Activated CD4-positive, alpha-beta T cell treated with anti-CD3 and anti-CD28 coated beads, Interleukin-2, Interleukin-4, amounts not matched to agents 100 ng/mL and 50 ng/mL, durations not matched to agents 16 hours and 8 hours (primary cell): ENCODE data around the gene OR2L8.
A peak's percentile ranks its signal among the peaks of the same experiment; 100 is the strongest.

Source experiments
- DNase-seq: peaks from one replicate; pipeline ENCODE4 v3.0.0-alpha.2; 2020; ENCODE audit warnings: low spot score

OR2L8 gene, protein sequence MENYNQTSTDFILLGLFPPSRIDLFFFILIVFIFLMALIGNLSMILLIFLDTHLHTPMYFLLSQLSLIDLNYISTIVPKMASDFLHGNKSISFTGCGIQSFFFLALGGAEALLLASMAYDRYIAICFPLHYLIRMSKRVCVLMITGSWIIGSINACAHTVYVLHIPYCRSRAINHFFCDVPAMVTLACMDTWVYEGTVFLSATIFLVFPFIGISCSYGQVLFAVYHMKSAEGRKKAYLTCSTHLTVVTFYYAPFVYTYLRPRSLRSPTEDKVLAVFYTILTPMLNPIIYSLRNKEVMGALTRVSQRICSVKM

DNA sequence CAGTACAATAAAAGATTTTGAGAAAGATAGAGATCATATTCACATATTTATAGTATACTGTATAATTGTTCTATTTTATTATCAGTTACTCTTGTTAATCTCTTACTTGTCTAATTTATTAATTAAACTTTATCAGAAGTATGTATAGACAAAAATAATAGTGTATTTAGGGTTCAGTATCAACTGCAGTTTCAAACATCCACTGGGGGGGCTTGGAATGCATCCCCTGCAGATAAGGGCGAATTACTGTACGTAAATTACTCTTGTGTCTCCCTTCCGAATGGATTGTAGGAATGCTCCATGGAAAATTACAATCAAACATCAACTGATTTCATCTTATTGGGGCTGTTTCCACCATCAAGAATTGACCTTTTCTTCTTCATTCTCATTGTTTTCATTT lies at the start of gene OR2L8:
Gene OR2L8, plus strand, starts transcription at position 301 of the 400 bp plus-strand sequence. Its CDS starts 0 bp downstream, at position 301.
- no peak for DNase-seq

- DNase-seq, result no peak
Measured at GRCh38 chr1:247904122-247904521, 44.5 kb upstream of the OR2L8 start.

- DNase-seq, result no peak
Measured at GRCh38 chr1:247905181-247905580, 43.5 kb upstream of the OR2L8 start.

GRCh38 chr1:247905910-247906503 lies 42.7 kb upstream of the OR2L8 start:
- no peak for DNase-seq

DNA sequence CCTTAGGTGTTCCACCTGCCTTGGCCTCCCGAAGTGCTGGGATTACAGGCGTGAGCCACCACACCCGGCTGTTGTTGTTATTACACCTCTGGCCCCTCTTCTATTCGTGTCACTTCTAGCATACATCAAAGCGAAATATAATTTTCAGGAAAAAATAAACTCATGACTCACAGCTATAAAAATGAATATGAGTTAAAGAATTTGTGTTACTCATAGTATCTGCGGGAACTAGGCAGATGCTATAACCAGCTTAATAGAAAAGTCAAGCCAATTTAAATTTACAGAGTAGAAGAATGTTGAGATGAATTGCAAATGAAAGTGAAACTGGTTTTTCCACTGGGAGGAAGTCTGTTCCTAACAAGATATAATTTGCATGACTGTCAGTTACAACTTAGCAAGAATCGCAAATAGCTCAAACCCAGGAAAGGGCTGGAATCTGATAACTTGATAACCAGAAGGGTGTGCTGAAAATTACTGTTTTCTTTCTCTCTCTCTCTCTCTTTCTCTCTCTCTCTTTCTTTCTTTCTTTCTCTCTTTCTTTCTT lies 42.1 kb upstream of the OR2L8 start:
- DNase-seq, result peak; percentile 9

GRCh38 chr1:247908766-247909165 lies 39.9 kb upstream of the OR2L8 start:
- no peak for DNase-seq

DNA sequence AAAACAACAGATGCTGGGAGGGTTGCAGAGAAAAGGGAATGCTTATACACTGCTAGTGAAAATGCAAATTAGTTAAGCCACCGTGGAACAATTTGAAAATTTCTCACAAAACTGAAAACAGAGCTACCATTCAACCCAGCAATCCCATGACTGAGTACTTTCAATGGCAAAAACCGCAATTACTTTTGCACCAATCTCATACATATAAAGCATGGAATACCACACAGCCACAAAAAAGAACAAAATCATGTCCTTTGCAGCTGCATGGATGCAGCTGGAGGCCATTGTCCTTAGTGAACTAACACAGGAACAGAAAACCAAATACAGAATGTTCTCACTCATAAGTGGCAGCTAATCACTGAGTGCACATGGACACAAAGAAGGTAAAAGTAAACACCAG lies 34.9 kb upstream of the OR2L8 start:
- no peak for DNase-seq

GRCh38 chr1:247914941-247915662 lies 33.6 kb upstream of the OR2L8 start:
- no peak for DNase-seq

DNA sequence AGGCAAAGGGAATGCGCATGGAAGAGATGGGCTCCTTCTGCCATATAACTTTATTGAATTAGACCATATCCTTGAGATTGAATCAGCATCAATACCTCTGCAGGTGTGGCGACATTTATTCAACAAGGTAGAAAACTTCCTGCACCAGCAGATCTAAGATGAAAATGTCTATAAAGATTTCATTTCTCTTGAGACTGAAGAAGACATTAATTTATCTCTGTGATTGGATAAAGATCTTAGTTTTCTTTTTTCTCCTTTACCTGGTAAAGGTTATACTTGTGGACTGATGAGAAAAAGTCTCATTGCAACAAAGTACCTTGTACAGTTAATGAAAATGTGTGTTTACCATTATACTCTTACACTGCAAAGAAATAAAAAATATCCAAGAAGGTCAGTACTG lies 28.7 kb upstream of the OR2L8 start, which contains the start of gene OR2T8:
Gene OR2T8, plus strand, starts transcription at position 301 of the 400 bp plus-strand sequence. CDS start 766 bp downstream, outside the sequence.
- no peak for DNase-seq

DNA sequence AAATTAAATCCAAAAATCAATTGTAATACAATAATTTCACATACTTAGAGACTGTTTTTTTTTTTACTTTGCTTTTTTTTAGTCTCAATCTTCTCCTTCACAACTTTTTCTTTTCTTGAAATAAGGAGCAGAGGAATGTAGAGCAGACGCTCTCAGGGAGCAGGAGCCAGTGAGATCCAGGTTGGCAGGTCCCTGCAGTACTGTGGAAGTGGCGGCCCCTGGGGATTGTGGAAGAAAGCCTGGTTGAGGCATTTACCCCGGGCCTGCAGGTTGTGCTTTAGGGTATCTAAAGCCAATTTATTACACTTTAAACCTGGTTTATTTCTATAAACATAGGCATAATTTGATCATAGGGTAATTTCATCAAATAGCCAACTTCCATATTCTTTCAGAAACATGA lies 24.7 kb upstream of the OR2L8 start:
- DNase-seq, result no peak

- DNase-seq, result no peak
Measured at GRCh38 chr1:247924868-247925267, 23.8 kb upstream of the OR2L8 start, which contains the start of gene OR2AJ1. TSS of gene OR2AJ1 (plus strand) at chr1:247924889. CDS start at chr1:247933769, 8,880 bp downstream.

DNA sequence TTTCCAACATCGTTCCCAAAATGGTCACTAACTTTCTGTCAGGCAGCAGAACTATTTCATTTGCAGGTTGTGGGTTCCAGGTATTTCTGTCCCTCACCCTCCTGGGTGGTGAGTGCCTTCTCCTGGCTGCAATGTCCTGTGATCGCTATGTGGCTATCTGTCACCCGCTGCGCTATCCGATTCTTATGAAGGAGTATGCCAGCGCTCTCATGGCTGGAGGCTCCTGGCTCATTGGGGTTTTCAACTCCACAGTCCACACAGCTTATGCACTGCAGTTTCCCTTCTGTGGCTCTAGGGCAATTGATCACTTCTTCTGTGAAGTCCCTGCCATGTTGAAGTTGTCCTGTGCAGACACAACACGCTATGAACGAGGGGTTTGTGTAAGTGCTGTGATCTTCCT lies 14.7 kb upstream of the OR2L8 start:
- no peak for DNase-seq

- DNase-seq, result no peak
Measured at GRCh38 chr1:247935781-247936180, 12.9 kb upstream of the OR2L8 start.

DNA sequence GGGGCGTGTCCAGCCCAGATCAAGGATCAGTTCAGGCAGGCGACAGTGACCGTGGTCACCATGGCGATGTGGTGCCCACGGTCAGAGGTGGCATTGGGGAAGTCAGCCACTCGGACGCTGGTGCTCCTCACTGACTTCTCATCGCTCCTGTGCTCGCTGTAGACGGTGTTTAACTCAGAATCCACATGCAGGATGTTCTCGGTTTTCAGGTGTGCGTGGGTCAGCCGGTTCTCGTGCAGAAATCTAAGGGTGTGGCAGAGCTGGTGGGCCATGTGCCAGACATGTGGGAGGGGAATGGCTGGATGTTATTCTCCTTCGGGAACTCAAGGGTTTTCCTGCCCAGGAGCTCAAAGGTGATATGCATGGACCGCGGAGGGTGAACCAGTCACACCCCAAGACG lies 12.2 kb upstream of the OR2L8 start:
- DNase-seq, result no peak

- peak; percentile 95 for DNase-seq
Measured at GRCh38 chr1:247936965-247937734, 11.5 kb upstream of the OR2L8 start.

- DNase-seq, result no peak
Measured at GRCh38 chr1:247942624-247943023, 6.0 kb upstream of the OR2L8 start.

DNA sequence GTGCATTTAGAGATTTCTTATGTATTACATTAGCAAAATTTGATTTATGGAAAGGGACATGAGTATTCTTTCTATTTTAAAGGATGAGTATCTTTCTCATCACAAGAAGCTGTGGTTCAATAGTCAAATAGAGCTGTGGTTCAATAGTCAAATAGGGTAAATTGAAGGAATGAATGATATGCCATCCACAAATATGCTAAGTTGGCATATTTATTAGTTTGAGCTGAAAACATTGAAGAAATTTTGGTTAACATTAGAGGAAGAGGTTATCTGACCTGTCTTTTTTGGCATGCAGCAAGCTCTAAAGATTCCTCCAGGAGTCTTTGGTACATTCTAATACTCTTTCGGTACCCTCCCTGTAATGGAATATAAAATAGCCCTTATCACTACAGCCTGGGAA lies 4.8 kb downstream of the OR2L8 start:
- no peak for DNase-seq

DNA sequence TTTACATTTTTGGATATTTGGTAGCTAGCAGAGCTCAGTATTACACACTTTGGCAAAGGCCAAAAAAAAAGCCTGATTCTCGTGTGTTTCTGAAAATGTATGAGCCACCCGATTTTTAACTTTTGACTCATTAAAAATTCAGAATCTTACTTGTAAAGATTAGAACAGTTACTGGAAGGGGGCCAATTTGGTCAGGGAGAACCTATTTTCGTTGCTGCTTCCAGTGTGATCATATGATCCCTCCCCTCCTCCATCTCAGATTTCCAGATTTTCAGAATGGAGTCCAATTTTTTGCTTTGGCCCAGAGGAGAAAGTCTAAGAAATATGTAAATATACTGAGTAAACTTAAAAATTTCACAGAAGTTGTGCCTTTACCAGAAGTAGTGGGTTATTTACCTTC lies 13.1 kb downstream of the OR2L8 start:
- DNase-seq, result no peak

GRCh38 chr1:247962911-247963588 lies 14.4 kb downstream of the OR2L8 start:
- no peak for DNase-seq

- DNase-seq, result no peak
Measured at GRCh38 chr1:247964933-247965332, 16.3 kb downstream of the OR2L8 start, which contains the start of gene OR2AK2. TSS of gene OR2AK2 (plus strand) at chr1:247965233. CDS start at chr1:247965377, 144 bp downstream.

DNA sequence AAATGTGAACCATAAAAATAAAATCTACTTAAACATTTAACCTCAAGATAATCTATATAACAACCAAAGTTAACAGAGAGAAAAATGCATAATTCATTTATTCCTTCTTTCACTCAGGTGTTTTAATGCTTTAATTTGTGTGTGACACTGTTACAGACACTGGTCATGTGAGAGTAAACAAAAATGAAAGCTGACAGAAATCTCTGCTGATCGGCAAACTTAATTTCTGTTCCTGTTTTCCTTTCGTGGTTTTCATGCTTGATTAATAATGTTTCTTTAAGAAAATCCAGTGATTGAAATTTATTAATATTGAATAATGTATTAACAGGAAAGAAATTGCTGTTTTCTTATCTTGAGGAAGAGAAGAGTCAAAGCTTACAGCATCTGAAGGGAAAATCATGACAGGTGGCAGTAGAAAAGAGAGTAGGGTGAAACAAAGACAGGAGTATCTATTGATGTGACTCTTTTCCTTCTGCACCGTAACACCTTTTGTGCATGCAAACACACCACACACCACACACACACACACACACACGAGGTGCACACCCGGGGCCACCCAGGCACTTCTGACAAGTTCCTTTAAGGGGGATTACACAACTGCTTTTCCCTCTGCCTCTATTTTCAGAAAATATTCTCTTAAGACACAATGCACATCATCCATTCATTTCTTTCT lies 18.0 kb downstream of the OR2L8 start:
- DNase-seq, result no peak
